ENCODE measurements around the gene FSIP1. TPM values are rescaled to one million over a fixed set of nuclear protein-coding genes. Genes with fewer than 3 reads are reported as not detected.

The FSIP1 gene
- total RNA-seq, 4 donors from 2014 or later, result 0.38 to 0.91 (median 0.57) TPM; not detected in 1

GRCh38 chr15:39685367-39685766 is 97.3 kb downstream of the FSIP1 start:
- intact Hi-C loops (cut with DNase I), result no loop called here
- Histone ChIP-seq H3K4me3 (no peak overlapping the region), H3K27ac (no peak overlapping the region), H3K36me3 (no peaks in the 10 kb centered on the region), H3K9me3 (no peaks in the 10 kb centered on the region), H3K4me1 (no peaks in the 10 kb centered on the region), H3K27me3 (no peaks in the 10 kb centered on the region)
- 77 to 86% methylated on average over 1 of the region's 1 CpG for WGBS, 2 donors
- no peak for DNase-seq
- TF ChIP-seq, protein P1, sequence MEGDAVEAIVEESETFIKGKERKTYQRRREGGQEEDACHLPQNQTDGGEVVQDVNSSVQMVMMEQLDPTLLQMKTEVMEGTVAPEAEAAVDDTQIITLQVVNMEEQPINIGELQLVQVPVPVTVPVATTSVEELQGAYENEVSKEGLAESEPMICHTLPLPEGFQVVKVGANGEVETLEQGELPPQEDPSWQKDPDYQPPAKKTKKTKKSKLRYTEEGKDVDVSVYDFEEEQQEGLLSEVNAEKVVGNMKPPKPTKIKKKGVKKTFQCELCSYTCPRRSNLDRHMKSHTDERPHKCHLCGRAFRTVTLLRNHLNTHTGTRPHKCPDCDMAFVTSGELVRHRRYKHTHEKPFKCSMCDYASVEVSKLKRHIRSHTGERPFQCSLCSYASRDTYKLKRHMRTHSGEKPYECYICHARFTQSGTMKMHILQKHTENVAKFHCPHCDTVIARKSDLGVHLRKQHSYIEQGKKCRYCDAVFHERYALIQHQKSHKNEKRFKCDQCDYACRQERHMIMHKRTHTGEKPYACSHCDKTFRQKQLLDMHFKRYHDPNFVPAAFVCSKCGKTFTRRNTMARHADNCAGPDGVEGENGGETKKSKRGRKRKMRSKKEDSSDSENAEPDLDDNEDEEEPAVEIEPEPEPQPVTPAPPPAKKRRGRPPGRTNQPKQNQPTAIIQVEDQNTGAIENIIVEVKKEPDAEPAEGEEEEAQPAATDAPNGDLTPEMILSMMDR (IDR thresholded peaks at IDR 0.05), result no peak
- no peak for TF ChIP-seq POLR2A (IDR thresholded peaks at IDR 0.05)

GRCh38 chr15:39684233-39684632 is 98.4 kb downstream of the FSIP1 start:
- H3K4me3 ChIP-seq, result no peak overlapping the region
- H3K9me3 ChIP-seq, result no peaks in the 10 kb centered on the region
- no peaks in the 10 kb centered on the region for H3K36me3 ChIP-seq
- H3K27ac ChIP-seq, result no peak overlapping the region
- no peaks in the 10 kb centered on the region for H3K27me3 ChIP-seq
- no peak for TF ChIP-seq POLR2A (IDR thresholded peaks at IDR 0.05)
- TF ChIP-seq, protein P1 (IDR thresholded peaks at IDR 0.05), result no peak
- no peak for DNase-seq
- whole genome bisulfite sequencing, 2 donors, result 53 to 68% methylated on average over 2 to 3 of the region's 3 CpGs
- no peaks in the 10 kb centered on the region for H3K4me1 ChIP-seq
- intact Hi-C loops (cut with DNase I), result no loop called here

DNA sequence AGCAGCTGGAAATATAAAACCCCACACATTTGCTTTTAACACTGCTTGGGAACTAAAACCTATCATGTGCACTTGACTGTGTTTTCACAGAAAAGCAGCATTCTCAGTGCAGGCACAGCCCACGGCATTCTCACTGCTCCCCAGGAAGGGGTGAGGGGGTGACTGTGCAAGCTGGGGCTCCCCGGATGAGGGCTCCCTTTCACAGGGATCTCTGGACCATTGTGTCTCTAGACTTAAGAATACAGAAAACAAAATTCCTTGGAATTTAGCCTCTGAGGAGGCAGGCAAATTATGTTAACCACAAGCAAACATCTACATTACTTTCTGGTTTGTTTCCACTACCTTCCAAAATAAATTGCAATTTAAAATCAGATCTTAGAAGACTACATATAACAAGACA is 100.3 kb downstream of the FSIP1 start:
- Histone ChIP-seq H3K27ac (no peak overlapping the region), H3K27me3 (no peaks in the 10 kb centered on the region), H3K4me1 (no peaks in the 10 kb centered on the region), H3K4me3 (no peak overlapping the region), H3K36me3 (no peaks in the 10 kb centered on the region), H3K9me3 (no peaks in the 10 kb centered on the region)
- no peak for DNase-seq
- no peak for TF ChIP-seq POLR2A (IDR thresholded peaks at IDR 0.05)
- TF ChIP-seq, protein P1 (IDR thresholded peaks at IDR 0.05), result no peak
- WGBS, 2 donors, result 72 to 74% methylated on average over 2 of the region's 2 CpGs
- intact Hi-C loops (cut with DNase I), result no loop called here

DNA sequence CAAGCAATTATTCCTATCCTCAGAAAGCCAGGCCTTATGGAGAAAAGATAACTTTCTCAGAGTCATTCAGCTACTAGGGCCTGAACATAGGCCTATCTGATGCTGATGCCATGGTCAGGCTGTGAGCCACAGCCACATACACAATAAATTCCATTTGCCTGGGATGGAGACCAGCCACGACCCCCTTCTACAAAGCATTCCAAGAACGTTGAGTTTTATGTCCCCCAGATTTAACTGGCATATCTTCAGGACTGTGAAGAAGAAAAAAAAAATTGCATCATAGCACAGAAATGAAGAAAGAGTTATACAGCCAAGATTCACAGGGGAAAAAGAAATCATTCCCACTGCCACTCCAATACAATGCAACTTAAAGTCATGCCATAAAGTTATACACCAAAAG is 101.8 kb downstream of the FSIP1 start:
- Histone ChIP-seq H3K4me3 (no peak overlapping the region), H3K4me1 (no peaks in the 10 kb centered on the region), H3K27me3 (no peaks in the 10 kb centered on the region), H3K9me3 (no peaks in the 10 kb centered on the region), H3K27ac (peak overlapping the region in 2 of 4 donors; percentile 17 to 36), H3K36me3 (no peaks in the 10 kb centered on the region)
- TF ChIP-seq POLR2A (IDR thresholded peaks at IDR 0.05), result no peak
- TF ChIP-seq, protein P1 (IDR thresholded peaks at IDR 0.05), result no peak
- intact Hi-C loops (cut with DNase I), result no loop called here
- 46 to 53% methylated on average over 2 of the region's 2 CpGs for WGBS, 2 donors
- no peak for DNase-seq

- intact Hi-C loops (cut with DNase I), result no loop called here
- 85 to 87% methylated on average over 3 of the region's 3 CpGs for WGBS, 2 donors
- Histone ChIP-seq H3K27ac (no peak overlapping the region), H3K36me3 (no peaks in the 10 kb centered on the region), H3K4me1 (no peaks in the 10 kb centered on the region), H3K27me3 (no peaks in the 10 kb centered on the region), H3K9me3 (no peaks in the 10 kb centered on the region), H3K4me3 (no peak overlapping the region)
- TF ChIP-seq, protein P1 (IDR thresholded peaks at IDR 0.05), result no peak
- TF ChIP-seq POLR2A (IDR thresholded peaks at IDR 0.05), result no peak
- no peak for DNase-seq
Observed at GRCh38 chr15:39672666-39673065, 110.0 kb downstream of the FSIP1 start.
